NCI-H748 treated with DMSO at 0.1 percent for 48 hours (cell line): ENCODE data around the gene NDE1.

Source experiments
- DNase-seq: peaks from one replicate; lab custom pipeline; 2025; lab: John Stamatoyannopoulos, UW

NDE1 gene

DNA sequence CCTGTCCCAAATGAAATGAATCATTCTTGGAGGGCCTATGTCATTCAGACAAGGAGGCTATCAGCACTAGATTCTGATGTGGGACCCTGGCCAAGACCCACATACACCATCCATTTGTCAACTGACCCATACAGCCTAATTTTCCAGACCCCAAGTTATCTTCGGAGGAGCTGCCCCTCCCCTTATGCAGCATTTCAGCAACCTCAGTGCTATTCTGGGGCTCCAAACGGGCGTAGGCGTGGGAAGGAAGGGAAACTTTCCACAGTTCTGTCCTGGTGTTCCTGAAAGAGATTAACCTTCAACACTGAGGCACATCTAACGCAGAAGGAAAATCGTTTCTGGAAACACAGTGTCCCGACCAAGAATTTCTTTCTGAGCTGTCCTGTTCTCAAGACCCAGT is 120.1 kb downstream of the NDE1 start:
- DNase-seq = no peak

- no peak for DNase-seq
Measured at GRCh38 chr16:15770512-15770911, 120.5 kb downstream of the NDE1 start.

DNA sequence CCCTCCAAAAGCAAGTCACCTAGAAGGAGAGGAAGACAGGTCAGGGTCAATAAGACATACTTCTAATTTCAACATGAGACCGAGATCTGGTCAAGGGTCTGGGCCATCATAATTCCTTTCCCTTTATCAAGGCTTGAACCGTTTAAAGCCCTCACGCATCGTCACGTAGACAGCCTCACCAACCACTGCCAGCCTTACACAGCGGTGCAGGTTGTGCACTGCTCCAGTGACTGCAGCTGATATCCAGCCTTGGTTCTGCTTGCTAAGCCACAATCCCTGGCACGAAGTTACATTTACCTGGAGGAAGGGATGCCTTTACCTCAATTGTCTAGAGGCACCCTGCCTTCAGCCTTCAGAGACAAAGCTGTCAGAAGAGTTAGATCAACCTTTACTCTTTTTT is 121.6 kb downstream of the NDE1 start:
- no peak for DNase-seq

DNA sequence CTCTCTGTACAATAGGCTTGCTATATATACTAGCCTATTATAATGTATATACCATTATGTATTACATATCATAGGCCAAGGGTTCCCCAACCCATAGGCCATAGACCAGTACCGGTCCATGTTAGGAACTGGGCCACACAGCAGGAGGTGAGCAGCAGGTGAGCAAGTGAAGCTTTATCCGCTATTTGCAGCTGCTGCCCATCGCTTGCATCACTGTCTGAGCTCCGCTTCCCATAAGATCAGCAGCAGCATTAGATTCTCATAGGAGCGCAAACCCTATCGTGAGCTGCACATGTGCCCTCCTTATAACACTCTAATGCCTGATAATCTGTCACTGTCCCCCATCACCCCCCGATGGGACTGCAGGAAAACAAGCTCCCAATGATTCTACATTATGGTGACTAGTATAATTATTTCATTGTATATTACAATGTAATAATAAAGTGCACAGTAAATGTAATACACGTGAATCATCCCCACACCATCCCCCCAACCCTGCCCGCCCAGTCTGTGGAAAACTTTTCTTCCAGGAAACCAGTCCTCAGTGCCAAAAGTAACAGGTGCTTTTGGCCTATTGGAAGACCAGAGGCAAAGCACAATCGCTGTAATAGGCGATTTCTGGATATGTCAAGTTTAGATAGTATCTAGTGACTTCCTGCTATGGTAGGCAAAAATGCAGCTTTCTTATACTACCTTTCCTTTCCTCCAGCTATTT is 122.7 kb downstream of the NDE1 start:
- DNase-seq = no peak

DNA sequence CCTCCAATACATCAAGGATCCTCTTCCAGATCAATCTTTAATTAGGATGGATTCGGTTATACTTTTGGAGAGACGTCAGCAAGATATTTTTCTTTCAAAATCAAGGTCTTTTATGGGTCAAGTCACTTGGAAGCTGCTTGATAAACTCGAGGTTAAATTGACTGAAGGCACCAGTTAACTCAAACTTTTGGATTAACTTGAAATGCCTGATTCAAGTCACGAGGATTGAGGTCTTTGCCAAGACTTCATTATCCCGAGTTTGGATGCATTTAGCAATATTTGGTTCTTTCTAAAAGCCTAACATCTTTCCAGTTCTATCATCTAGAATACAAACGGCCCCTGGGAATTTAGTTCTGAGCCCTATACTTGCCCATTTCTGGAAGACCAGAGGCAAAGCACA is 123.9 kb downstream of the NDE1 start:
- DNase-seq = no peak

DNA sequence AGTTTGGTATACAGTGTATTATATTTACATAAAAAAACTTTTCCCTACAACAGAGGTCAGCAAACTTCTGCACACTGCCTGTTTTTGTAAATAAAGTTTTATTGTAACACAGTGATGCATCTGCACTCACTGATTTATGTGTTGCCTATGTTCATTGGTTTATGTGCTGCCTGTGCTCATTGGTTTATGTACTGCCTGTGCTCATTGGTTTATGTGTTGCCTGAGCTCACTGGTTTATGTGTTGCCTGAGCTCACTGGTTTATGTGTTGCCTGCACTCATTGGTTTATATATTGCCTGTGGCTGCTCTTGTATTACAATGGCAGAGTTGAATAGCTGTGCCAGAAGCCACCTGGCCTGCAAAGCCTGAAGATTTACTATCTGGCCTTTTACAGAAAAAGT is 125.2 kb downstream of the NDE1 start:
- no peak for DNase-seq

- DNase-seq = no peak
Measured at GRCh38 chr16:15775663-15776304, 125.7 kb downstream of the NDE1 start.
